ENCODE measurements around the gene B9D1. TPM values are rescaled to one million over a fixed set of nuclear protein-coding genes. Genes with fewer than 3 reads are reported as not detected.

The B9D1 gene
- total RNA-seq, 1 experiment from 2014 or later = 48.0 TPM

DNA sequence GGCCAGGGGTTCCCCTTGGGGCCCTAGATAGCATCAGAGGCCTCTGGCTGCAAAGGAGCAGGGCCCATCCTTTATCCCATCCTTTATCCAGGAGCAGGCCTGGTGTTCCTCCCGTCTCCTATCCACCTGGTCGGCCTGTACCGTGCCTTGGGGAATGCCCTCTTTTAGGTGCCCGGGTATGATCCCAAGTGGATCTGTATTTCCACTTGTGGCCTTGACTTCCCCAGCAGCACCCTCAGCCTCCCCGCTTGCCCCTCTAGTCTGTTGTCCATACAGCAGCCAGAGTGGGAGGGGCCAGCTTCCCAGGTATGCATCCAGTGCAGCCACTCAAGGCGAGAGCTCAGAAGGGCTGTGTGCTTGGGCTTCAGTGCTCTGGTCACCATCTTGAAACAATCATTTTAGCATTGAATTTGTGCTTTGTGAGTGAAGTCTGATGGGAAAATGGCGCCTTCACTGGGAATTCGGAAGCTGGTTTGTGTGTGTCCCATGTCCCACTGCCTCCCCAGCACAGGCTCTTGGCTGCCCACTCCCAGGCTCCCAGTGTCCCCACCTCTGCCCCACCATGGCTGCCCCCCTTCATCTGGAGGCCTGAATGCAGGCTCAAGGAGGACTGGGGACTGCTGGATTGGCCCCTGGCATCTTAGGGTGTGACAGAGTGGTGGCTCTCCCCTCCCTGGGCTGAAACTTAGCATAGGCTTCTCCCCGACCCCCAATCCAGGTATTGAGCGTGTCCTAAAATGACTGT is 45.2 kb upstream of the B9D1 start:
- H3K9me2 ChIP-seq (replicated peaks; ENCODE audit: low read length) = no peaks in the 10 kb centered on the region
- H3K79me2 ChIP-seq (ENCODE audit: low read length) = no peaks in the 10 kb centered on the region
- H3K36me3 ChIP-seq (ENCODE audit: low read depth, low read length) = no peaks in the 10 kb centered on the region
- H3K27ac ChIP-seq (ENCODE audit: low read length) = no peak overlapping the region
- H3K9ac ChIP-seq (ENCODE audit: low read length) = no peak overlapping the region
- BruUV-seq (replicated peaks) = no TSS peak
- TF ChIP-seq EZH2 (IDR thresholded peaks at IDR 0.05; ENCODE audit: low read length, unreplicated experiment) (no peak), EZH2phosphoT487 (IDR thresholded peaks at IDR 0.05; ENCODE audit: borderline replicate concordance, low read length) (no peak)
- TF ChIP-seq, protein P1, sequence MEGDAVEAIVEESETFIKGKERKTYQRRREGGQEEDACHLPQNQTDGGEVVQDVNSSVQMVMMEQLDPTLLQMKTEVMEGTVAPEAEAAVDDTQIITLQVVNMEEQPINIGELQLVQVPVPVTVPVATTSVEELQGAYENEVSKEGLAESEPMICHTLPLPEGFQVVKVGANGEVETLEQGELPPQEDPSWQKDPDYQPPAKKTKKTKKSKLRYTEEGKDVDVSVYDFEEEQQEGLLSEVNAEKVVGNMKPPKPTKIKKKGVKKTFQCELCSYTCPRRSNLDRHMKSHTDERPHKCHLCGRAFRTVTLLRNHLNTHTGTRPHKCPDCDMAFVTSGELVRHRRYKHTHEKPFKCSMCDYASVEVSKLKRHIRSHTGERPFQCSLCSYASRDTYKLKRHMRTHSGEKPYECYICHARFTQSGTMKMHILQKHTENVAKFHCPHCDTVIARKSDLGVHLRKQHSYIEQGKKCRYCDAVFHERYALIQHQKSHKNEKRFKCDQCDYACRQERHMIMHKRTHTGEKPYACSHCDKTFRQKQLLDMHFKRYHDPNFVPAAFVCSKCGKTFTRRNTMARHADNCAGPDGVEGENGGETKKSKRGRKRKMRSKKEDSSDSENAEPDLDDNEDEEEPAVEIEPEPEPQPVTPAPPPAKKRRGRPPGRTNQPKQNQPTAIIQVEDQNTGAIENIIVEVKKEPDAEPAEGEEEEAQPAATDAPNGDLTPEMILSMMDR (conservative IDR thresholded peaks at IDR 0.05; ENCODE audit: low read depth, low read length) = no peak
- intact Hi-C loops (cut with micrococcal nuclease) = no loop called here
- no peaks in the 10 kb centered on the region for H4K20me1 ChIP-seq (ENCODE audit: low read length)
- H3K9me3 ChIP-seq (ENCODE audit: low read length) = no peaks in the 10 kb centered on the region
- CTCF ChIA-PET = no interaction called here
- no peaks in the 10 kb centered on the region for H3K4me1 ChIP-seq (ENCODE audit: insufficient read depth, low read length)
- no peak for ATAC-seq
- no peaks in the 10 kb centered on the region for H3F3A ChIP-seq (ENCODE audit: low read length, unreplicated experiment)
- no peak overlapping the region for H3K4me2 ChIP-seq (ENCODE audit: low read length)
- DNase-seq = no peak
- POLR2A ChIA-PET (ENCODE audit: unreplicated experiment) = no interaction called here
- no peak overlapping the region for H2AFZ ChIP-seq (ENCODE audit: low read length)
- H3K27me3 ChIP-seq (ENCODE audit: low read length) = no peaks in the 10 kb centered on the region
- H3K4me3 ChIP-seq (ENCODE audit: low read length) = no peak overlapping the region

GRCh38 chr17:19405114-19405513 is 42.6 kb upstream of the B9D1 start:
- TF ChIP-seq, protein P1 (conservative IDR thresholded peaks at IDR 0.05; ENCODE audit: low read depth, low read length) = no peak
- no peak for TF ChIP-seq EZH2phosphoT487 (IDR thresholded peaks at IDR 0.05; ENCODE audit: borderline replicate concordance, low read length)
- no peak for TF ChIP-seq EZH2 (IDR thresholded peaks at IDR 0.05; ENCODE audit: low read length, unreplicated experiment)
- H3K27ac ChIP-seq (ENCODE audit: low read length) = no peak overlapping the region
- no TSS peak for BruUV-seq (replicated peaks)
- no peaks in the 10 kb centered on the region for H3K79me2 ChIP-seq (ENCODE audit: low read length)
- H3K4me3 ChIP-seq (ENCODE audit: low read length) = no peak overlapping the region
- DNase-seq (no peak), ATAC-seq (no peak)
- POLR2A ChIA-PET (ENCODE audit: unreplicated experiment) = no interaction called here
- no peaks in the 10 kb centered on the region for H3K36me3 ChIP-seq (ENCODE audit: low read depth, low read length)
- H2AFZ ChIP-seq (ENCODE audit: low read length) = no peak overlapping the region
- H3K9me2 ChIP-seq (replicated peaks; ENCODE audit: low read length) = no peaks in the 10 kb centered on the region
- H3K4me1 ChIP-seq (ENCODE audit: insufficient read depth, low read length) = no peaks in the 10 kb centered on the region
- intact Hi-C loops (cut with micrococcal nuclease) = no loop called here
- H3K27me3 ChIP-seq (ENCODE audit: low read length) = no peaks in the 10 kb centered on the region
- no peaks in the 10 kb centered on the region for H3F3A ChIP-seq (ENCODE audit: low read length, unreplicated experiment)
- H4K20me1 ChIP-seq (ENCODE audit: low read length) = no peaks in the 10 kb centered on the region
- no peak overlapping the region for H3K4me2 ChIP-seq (ENCODE audit: low read length)
- no peaks in the 10 kb centered on the region for H3K9me3 ChIP-seq (ENCODE audit: low read length)
- H3K9ac ChIP-seq (ENCODE audit: low read length) = no peak overlapping the region
- CTCF ChIA-PET = no interaction called here

DNA sequence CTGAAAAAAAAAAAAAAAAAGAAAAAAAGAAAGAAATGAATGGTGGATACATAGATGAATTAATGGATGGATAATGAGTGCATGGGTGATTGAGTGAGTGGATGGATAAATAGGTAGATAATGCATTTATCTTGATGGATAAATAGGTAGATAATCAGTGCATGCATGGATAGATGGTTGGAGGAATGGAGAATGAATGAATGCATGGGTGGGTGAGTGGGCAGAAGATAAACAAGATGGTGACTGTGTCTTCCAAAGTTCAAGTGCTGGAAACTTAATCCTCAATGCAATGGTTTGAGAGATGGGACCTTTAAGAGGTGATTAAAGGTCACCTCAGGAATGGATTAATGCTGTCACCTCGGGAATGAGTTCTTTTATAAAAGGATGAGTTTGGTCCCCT is 41.7 kb upstream of the B9D1 start:
- Histone ChIP-seq H3K27me3 (ENCODE audit: low read length) (no peaks in the 10 kb centered on the region), H3K9ac (ENCODE audit: low read length) (no peak overlapping the region), H4K20me1 (ENCODE audit: low read length) (no peaks in the 10 kb centered on the region), H2AFZ (ENCODE audit: low read length) (no peak overlapping the region), H3K27ac (ENCODE audit: low read length) (no peak overlapping the region), H3K4me2 (ENCODE audit: low read length) (no peak overlapping the region), H3K36me3 (ENCODE audit: low read depth, low read length) (no peaks in the 10 kb centered on the region), H3K79me2 (ENCODE audit: low read length) (no peaks in the 10 kb centered on the region), H3K9me3 (ENCODE audit: low read length) (no peaks in the 10 kb centered on the region), H3K4me3 (ENCODE audit: low read length) (no peak overlapping the region), H3K4me1 (ENCODE audit: insufficient read depth, low read length) (no peaks in the 10 kb centered on the region), H3K9me2 (replicated peaks; ENCODE audit: low read length) (no peaks in the 10 kb centered on the region), H3F3A (ENCODE audit: low read length, unreplicated experiment) (no peaks in the 10 kb centered on the region)
- DNase-seq (no peak), ATAC-seq (no peak)
- TF ChIP-seq, protein P1 (conservative IDR thresholded peaks at IDR 0.05; ENCODE audit: low read depth, low read length) = no peak
- TF ChIP-seq EZH2phosphoT487 (IDR thresholded peaks at IDR 0.05; ENCODE audit: borderline replicate concordance, low read length) (no peak), EZH2 (IDR thresholded peaks at IDR 0.05; ENCODE audit: low read length, unreplicated experiment) (no peak)
- CTCF ChIA-PET = no interaction called here
- POLR2A ChIA-PET (ENCODE audit: unreplicated experiment) = no interaction called here
- no TSS peak for BruUV-seq (replicated peaks)
- intact Hi-C loops (cut with micrococcal nuclease) = no loop called here

Measured in PC-3 (cell line).